IMR-90 (cell line): Measurements from ENCODE around the gene ATP1B1. TPM values are rescaled to one million over a fixed set of nuclear protein-coding genes. Genes with fewer than 3 reads are reported as not detected.

ENCODE experiments used
- ATAC-seq: fragments of 200-7000 bp; cut with Tn5 transposase; 2 replicates; pipeline ENCODE4 v1.9.1; 2020; ENCODE audit warnings: low read depth, mild to moderate bottlenecking, moderate library complexity
- BruUV-seq: library from RNA; stranded (reverse); fragments of 400-500 nt; replicated peaks from 2 replicates; lab custom pipeline; 2021; lab: Mats Ljungman, UMichigan
- CTCF ChIA-PET: fragments of 300-600 bp; formaldehyde crosslinking; extraction: SDS; loops from one replicate; lab custom pipeline; 2021; ENCODE audit warnings: antibody characterized with exemption; lab: Yijun Ruan, JAX
- POLR2A ChIA-PET: fragments of 300-600 bp; sonication (Branson Sonifier 250); formaldehyde crosslinking; loops from one replicate; lab custom pipeline; 2022; ENCODE audit warnings: antibody characterized with exemption; ENCODE audit not compliant: unreplicated experiment; lab: Charles Lee
- DNase-seq: peaks from one replicate; pipeline ENCODE4 v3.0.0; 2013
- H2AFZ ChIP-seq: replicated peaks from 2 replicates; pipeline ENCODE3; 2013; ENCODE audit warnings: low read length, mild to moderate bottlenecking; ENCODE audit not compliant: poor library complexity
- H2AK5ac ChIP-seq: 2 replicates; pipeline ENCODE4 v1.6.1; 2013; ENCODE audit warnings: low read depth, low read length, inconsistent platforms
- H2AK9ac ChIP-seq: replicated peaks from 2 replicates; pipeline ENCODE3; 2013; ENCODE audit warnings: mild to moderate bottlenecking, low read depth, low read length, moderate library complexity; ENCODE audit not compliant: poor library complexity
- H2BK120ac ChIP-seq: 2 replicates; pipeline ENCODE4 v1.6.1; 2013; ENCODE audit warnings: low read depth, low read length, inconsistent platforms
- H2BK15ac ChIP-seq: 3 replicates; pipeline ENCODE4 v1.6.1; 2013; ENCODE audit warnings: low read depth, low read length, inconsistent platforms
- H2BK20ac ChIP-seq: 2 replicates; pipeline ENCODE4 v1.6.1; 2013; ENCODE audit warnings: low read depth, mild to moderate bottlenecking, inconsistent platforms, low read length, moderate library complexity
- H2BK5ac ChIP-seq: 2 replicates; pipeline ENCODE4 v1.6.1; 2013; ENCODE audit warnings: mild to moderate bottlenecking, low read depth, low read length, inconsistent platforms; ENCODE audit not compliant: poor library complexity, severe bottlenecking
- H3K14ac ChIP-seq: replicated peaks from 2 replicates; pipeline ENCODE4 v1.6.1; 2013; ENCODE audit warnings: low read depth, low read length, inconsistent platforms
- H3K18ac ChIP-seq: 2 replicates; pipeline ENCODE4 v1.6.1; 2013; ENCODE audit warnings: low read depth, low read length, control low read depth
- H3K23ac ChIP-seq: 2 replicates; pipeline ENCODE4 v1.6.1; 2013; ENCODE audit warnings: low read depth, low read length, inconsistent platforms
- H3K27ac ChIP-seq: 2 replicates; pipeline ENCODE4 v1.5.1; 2013; ENCODE audit warnings: mild to moderate bottlenecking, control low read depth, low read length; ENCODE audit not compliant: insufficient read depth
- H3K27me3 ChIP-seq: 2 replicates; pipeline ENCODE4 v1.6.1; 2013; ENCODE audit warnings: low read length; ENCODE audit not compliant: control insufficient read depth, insufficient read depth
- H3K36me3 ChIP-seq: 2 replicates; pipeline ENCODE4 v1.6.1; 2013; ENCODE audit warnings: low read length, mixed read lengths; ENCODE audit not compliant: control insufficient read depth, insufficient read depth
- H3K4ac ChIP-seq: 2 replicates; pipeline ENCODE4 v1.6.1; 2013; ENCODE audit warnings: low read depth, low read length, inconsistent platforms
- H3K4me1 ChIP-seq: 2 replicates; pipeline ENCODE4 v1.6.1; 2013; ENCODE audit warnings: low read length, mixed read lengths; ENCODE audit not compliant: control insufficient read depth, insufficient read depth
- H3K4me2 ChIP-seq: 2 replicates; pipeline ENCODE4 v1.6.1; 2013; ENCODE audit warnings: low read depth, mild to moderate bottlenecking, control low read depth, low read length, moderate library complexity
- H3K4me3 ChIP-seq: 2 replicates; pipeline ENCODE4 v1.5.1; 2013; ENCODE audit warnings: low read depth, mild to moderate bottlenecking, control low read depth, low read length, moderate library complexity; ENCODE audit not compliant: insufficient read depth
- H3K56ac ChIP-seq: 2 replicates; pipeline ENCODE4 v1.6.1; 2013; ENCODE audit warnings: low read length, inconsistent platforms; ENCODE audit not compliant: insufficient read depth; ENCODE audit errors: extremely low read depth
- H3K79me1 ChIP-seq, 2 experiments: 2 replicates each; pipeline ENCODE4 v1.6.1; 2013; ENCODE audit warnings: low read length in 2 of 2, inconsistent platforms in 1 of 2, low read depth in 1 of 2
- H3K9ac ChIP-seq: 2 replicates; pipeline ENCODE4 v1.6.1; 2013; ENCODE audit warnings: low read depth, low read length, control low read depth
- H3K9me1 ChIP-seq: 2 replicates; pipeline ENCODE4 v1.6.1; 2013; ENCODE audit warnings: low read length, inconsistent platforms; ENCODE audit not compliant: insufficient read depth
- H3K9me3 ChIP-seq: 2 replicates; pipeline ENCODE4 v1.6.1; 2013; ENCODE audit warnings: low read length; ENCODE audit not compliant: control insufficient read depth, insufficient read depth
- H4K20me1 ChIP-seq: 2 replicates; pipeline ENCODE4 v1.6.1; 2013; ENCODE audit warnings: low read length, inconsistent platforms; ENCODE audit not compliant: insufficient read depth
- H4K5ac ChIP-seq: 2 replicates; pipeline ENCODE4 v1.6.1; 2013; ENCODE audit warnings: mild to moderate bottlenecking, low read depth, low read length, control low read depth
- H4K8ac ChIP-seq, 2 experiments: 2 replicates each; pipeline ENCODE4 v1.6.1; 2013; ENCODE audit warnings: low read depth in 2 of 2, low read length in 2 of 2, control low read depth in 1 of 2, inconsistent platforms in 1 of 2
- H4K91ac ChIP-seq: 2 replicates; pipeline ENCODE4 v1.6.1; 2013; ENCODE audit warnings: low read depth, low read length, inconsistent platforms; ENCODE audit not compliant: insufficient read depth
- BHLHE40 ChIP-seq: fragments of 150-350 bp; IDR thresholded peaks from 2 replicates; pipeline ENCODE4 v1.6.1; 2016; ENCODE audit warnings: mild to moderate bottlenecking, low read depth, low read length
- CEBPB ChIP-seq: IDR thresholded peaks from 2 replicates; pipeline ENCODE4 v1.6.1; 2012; ENCODE audit warnings: low read depth, low read length, improper control_type of control experiment
- CHD1 ChIP-seq: IDR thresholded peaks from 2 replicates; pipeline ENCODE4 v1.6.1; 2012; ENCODE audit warnings: low read depth, low read length, improper control_type of control experiment
- MAFK ChIP-seq: IDR thresholded peaks from 2 replicates; pipeline ENCODE4 v1.6.1; 2012; ENCODE audit warnings: low read depth, low read length, improper control_type of control experiment
- USF2 ChIP-seq: fragments of 150-350 bp; IDR thresholded peaks from 2 replicates; pipeline ENCODE4 v1.6.1; 2017; ENCODE audit warnings: mild to moderate bottlenecking, antibody characterized with exemption, low read length, low read depth
- WGBS, 2 experiments: methylation state at CpG; one replicate each; pipeline versions ENCODE4 v1.1.5 to v1.1.7; 2013; ENCODE audit warnings: missing lambda C conversion rate in 2 of 2; ENCODE audit not compliant: insufficient read length in 1 of 2; ENCODE audit errors: extremely low coverage in 2 of 2; 5-methylcytosine and 5-hydroxymethylcytosine counted together
- dilution Hi-C: fragments of 300-500 bp; cut with HindIII; formaldehyde crosslinking; loops from one replicate; pipeline ENCODE4 v1.14.3; 2018; ENCODE audit warnings: low sequenced_read_pairs; ENCODE audit not compliant: unreplicated experiment
- in situ Hi-C: fragments of 300-500 bp; cut with MboI; formaldehyde crosslinking; loops from 3 replicates; pipeline ENCODE4 v1.14.3; 2019; ENCODE audit warnings: low sequenced_read_pairs, inconsistent platforms, mixed read lengths
- intact Hi-C: fragments of 100-400 bp; cut with micrococcal nuclease; formaldehyde crosslinking; loops from 2 replicates; pipeline ENCODE4 v1.10.0; 2022
- polyA plus RNA-seq, 3 experiments: library from polyadenylated mRNA; depleted of rRNA; stranded (reverse); fragments of >200 nt; gene quantifications; 2 replicates each; pipeline ENCODE4 v1.2.3, GENCODE V29; 2012; ENCODE audit warnings: low replicate concordance in 1 of 3
- total RNA-seq: library from RNA; depleted of rRNA; stranded (reverse); fragments of >200 nt; gene quantifications from 2 replicates; pipeline ENCODE4 v1.2.3, GENCODE V29; 2012
- TF ChIP-seq, protein P1 (sequence below): conservative IDR thresholded peaks from 2 replicates; pipeline ENCODE4 v1.5.1; 2012; ENCODE audit warnings: mild to moderate bottlenecking, low read depth, low read length, improper control_type of control experiment

Gene ATP1B1
- total and polyA plus RNA-seq, 2 of the 4 experiments (the other 2 are of a cell fraction): 14.5 to 22.1 TPM

- Histone ChIP-seq H4K91ac (no peak overlapping the region), H3K4ac (no peak overlapping the region), H2AFZ (no peak overlapping the region), H3K36me3 (no peaks in the 10 kb centered on the region), H3K9me3 (no peaks in the 10 kb centered on the region), H3K9ac (no peak overlapping the region), H3K18ac (no peak overlapping the region), H4K5ac (no peak overlapping the region), H3K9me1 (no peaks in the 10 kb centered on the region; the same call in 1 of the 2 replicates), H4K8ac (no peak overlapping the region), H3K4me2 (no peak overlapping the region), H3K14ac (no peak overlapping the region), H3K27ac (no peak overlapping the region), H3K79me1 (no peaks in the 10 kb centered on the region), H2AK9ac (no peak overlapping the region), H4K20me1 (no peaks in the 10 kb centered on the region), H2BK20ac (no peak overlapping the region), H3K27me3 (no peaks in the 10 kb centered on the region), H3K23ac (no peak overlapping the region), H2AK5ac (no peak overlapping the region), H3K56ac (no peak overlapping the region), H2BK15ac (no peak overlapping the region), H3K4me3 (no peak overlapping the region), H2BK5ac (no peak overlapping the region), H2BK120ac (no peak overlapping the region), H3K4me1 (no peaks in the 10 kb centered on the region)
- no peak for DNase-seq
- BruUV-seq: no TSS peak
- in situ Hi-C loops (no loop called here), intact Hi-C loops (no loop called here), dilution Hi-C loops (no loop called here)
- no CpG with 5 or more reads among the region's 5 CpGs for WGBS, 2 experiments
- ChIA-PET POLR2A (no interaction called here), CTCF (no interaction called here)
- ATAC-seq: no peak
- TF ChIP-seq CEBPB (no peak), BHLHE40 (no peak), MAFK (no peak), USF2 (no peak), CHD1 (no peak)
- TF ChIP-seq, protein P1, sequence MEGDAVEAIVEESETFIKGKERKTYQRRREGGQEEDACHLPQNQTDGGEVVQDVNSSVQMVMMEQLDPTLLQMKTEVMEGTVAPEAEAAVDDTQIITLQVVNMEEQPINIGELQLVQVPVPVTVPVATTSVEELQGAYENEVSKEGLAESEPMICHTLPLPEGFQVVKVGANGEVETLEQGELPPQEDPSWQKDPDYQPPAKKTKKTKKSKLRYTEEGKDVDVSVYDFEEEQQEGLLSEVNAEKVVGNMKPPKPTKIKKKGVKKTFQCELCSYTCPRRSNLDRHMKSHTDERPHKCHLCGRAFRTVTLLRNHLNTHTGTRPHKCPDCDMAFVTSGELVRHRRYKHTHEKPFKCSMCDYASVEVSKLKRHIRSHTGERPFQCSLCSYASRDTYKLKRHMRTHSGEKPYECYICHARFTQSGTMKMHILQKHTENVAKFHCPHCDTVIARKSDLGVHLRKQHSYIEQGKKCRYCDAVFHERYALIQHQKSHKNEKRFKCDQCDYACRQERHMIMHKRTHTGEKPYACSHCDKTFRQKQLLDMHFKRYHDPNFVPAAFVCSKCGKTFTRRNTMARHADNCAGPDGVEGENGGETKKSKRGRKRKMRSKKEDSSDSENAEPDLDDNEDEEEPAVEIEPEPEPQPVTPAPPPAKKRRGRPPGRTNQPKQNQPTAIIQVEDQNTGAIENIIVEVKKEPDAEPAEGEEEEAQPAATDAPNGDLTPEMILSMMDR: no peak
Measured at GRCh38 chr1:169151338-169151837, 44.9 kb downstream of the ATP1B1 start.
